SU-DHL-6 (cell line): ENCODE results near the gene PPP2R2C.

Source experiments
- CTCF ChIP-seq: fragments of 200-600 bp; sonication (generic); IDR thresholded peaks from one replicate; pipeline ENCODE4 v1.5.1; 2017; ENCODE audit warnings: antibody characterized with exemption, mild to moderate bottlenecking, low read length, moderate library complexity; ENCODE audit not compliant: insufficient read depth, poor library complexity, severe bottlenecking
- EZH2phosphoT487 ChIP-seq: fragments of 200-600 bp; sonication (generic), shearing (Covaris generic); conservative IDR thresholded peaks from 2 replicates; pipeline ENCODE4 v1.6.1; 2018; ENCODE audit warnings: mild to moderate bottlenecking, antibody characterized with exemption, low read length, moderate library complexity, mixed read lengths

GRCh38 chr4:6403400-6403685 lies 69.1 kb downstream of the PPP2R2C start:
- no peak for TF ChIP-seq EZH2phosphoT487
- no peak for TF ChIP-seq CTCF
